OCI-LY3 (cell line): ENCODE results near the gene SLC38A7.

Experiments used
- CTCF ChIP-seq: fragments of 200-600, 300-600 bp; sonication (generic); IDR thresholded peaks from 2 replicates; pipeline ENCODE4 v1.5.1; 2014; ENCODE audit warnings: antibody characterized with exemption, low read length, low read depth
- EZH2phosphoT487 ChIP-seq: fragments of 200-600 bp; shearing (Covaris generic); IDR thresholded peaks from 2 replicates; pipeline ENCODE4 v1.6.1; 2018; ENCODE audit warnings: antibody characterized with exemption, mixed run types, low read depth

- TF ChIP-seq CTCF (no peak), EZH2phosphoT487 (no peak)
Observed at GRCh38 chr16:58692450-58692849, 7.9 kb upstream of the SLC38A7 start.
